ENCODE results near the gene DAW1.
"Not testable (repeated sequence)": the region's sequence is repeated elsewhere in the genome, so short reads cannot be mapped to it uniquely, and the experiment has no call there.

Gene DAW1, protein sequence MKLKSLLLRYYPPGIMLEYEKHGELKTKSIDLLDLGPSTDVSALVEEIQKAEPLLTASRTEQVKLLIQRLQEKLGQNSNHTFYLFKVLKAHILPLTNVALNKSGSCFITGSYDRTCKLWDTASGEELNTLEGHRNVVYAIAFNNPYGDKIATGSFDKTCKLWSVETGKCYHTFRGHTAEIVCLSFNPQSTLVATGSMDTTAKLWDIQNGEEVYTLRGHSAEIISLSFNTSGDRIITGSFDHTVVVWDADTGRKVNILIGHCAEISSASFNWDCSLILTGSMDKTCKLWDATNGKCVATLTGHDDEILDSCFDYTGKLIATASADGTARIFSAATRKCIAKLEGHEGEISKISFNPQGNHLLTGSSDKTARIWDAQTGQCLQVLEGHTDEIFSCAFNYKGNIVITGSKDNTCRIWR

DNA sequence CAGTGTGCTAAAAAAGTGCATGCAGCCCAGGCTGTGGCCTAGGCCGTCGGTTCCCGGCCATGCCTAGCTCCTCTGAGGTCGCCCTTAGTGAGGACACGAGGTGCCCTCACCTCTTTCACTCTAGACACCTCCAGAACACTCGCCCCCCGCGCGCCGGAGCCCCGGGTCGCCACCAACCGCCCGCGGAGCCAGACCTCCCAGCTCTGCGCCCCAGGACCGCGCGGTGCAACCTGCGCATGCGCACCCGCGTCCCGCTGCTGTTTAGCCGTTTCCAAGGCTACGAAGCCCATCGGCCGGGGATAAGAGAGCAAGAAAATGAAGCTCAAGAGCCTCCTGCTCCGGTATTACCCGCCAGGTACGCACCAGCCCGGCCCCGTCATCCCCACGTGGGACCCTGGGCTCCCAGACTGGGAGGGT lies at the start of gene DAW1:
TSS of gene DAW1 (plus strand) at position 257 of the 417 bp plus-strand sequence. CDS start at position 316, 59 bp downstream.
- peak; percentile 56 for DNase-seq

DNA sequence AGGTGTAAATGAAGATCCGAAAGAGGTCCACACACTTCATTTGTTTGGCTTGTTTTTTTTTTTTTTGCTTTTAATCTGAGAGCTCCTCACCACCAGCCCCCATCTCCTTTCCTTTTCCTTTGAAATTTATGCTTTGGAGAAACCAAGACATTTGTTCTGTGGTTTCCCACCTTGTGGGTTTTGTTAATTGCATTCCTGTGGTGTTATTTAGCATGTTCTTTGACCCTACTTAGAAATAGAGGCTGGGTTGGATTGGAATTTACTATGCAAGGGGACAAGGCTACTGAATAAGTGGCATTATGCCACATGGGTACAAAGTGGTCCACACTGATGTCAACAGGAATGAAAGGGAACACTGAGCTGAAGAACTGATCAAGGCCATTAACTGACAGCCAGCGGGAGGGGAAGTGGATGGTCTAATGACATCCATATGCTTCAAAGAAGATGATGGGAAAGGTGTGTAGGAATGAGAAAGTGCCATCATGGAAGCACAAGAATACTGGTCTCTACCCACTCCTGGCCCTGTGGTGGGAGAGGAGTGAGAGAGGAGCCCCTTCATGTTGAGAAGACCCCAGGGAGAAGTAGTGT lies 48.9 kb upstream of the DAW1 start:
- no peak for DNase-seq

DNA sequence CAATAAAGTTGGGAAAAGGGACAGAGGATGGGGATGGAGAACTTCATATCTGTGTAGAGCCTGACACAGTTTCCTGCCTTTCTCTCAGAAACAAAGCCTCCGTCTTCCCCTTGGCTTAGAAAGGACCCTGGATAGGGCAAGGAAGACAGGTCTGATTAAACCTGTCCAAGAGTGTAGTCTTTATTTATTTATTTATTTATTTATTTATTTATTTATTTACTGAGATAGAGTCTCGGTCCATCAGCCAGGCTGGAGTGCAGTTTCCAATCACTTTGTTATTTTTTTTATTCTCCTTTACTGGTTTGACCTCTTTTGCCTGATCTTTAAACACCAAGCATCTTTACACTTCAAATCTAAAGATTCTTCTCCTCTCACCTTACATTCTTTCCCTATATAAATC lies 47.5 kb upstream of the DAW1 start:
- no peak for DNase-seq

DNA sequence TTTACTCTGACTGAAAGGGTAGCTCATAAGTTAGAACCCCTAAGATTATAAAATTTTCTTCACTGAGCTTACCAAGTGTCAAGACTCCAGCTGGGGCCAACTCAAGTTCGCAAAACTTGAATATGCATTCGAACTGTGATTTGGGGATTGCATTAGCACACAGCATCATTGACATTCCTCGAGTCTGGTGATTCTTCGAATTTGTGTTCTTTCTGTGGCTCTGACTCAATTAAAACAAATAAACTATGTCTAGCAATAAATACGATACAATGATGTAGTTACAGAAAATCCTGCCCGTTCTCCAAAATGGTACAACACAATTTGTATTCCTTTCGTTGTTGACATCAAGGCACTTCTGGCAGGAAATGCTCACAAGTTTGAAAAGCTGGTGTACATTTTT lies 46.7 kb upstream of the DAW1 start:
- DNase-seq: no peak

DNA sequence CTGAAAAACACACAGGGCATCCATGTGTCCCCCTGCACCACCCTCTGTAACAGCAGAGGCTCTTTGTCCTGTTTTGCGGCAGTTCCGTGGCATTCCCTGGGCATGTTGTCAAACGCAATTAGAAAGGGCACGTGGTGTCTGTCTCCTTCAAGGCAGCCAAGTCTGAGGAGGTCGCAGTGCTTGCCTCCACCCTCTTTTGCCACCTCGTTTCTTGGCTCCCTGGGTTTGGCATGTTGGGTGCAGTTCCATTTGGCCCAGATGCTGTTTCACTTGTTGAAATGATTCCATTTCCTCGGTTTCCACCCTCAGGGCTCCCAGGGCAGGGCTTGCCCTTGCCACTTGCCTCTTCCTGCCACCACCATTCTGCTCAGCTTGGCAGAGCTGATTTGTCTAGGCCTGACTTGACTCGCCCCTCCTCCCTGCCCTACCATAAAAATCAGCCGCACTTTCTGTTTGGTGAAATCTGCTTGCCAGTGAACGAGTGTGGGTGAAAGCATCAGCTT lies 45.4 kb upstream of the DAW1 start:
- DNase-seq: peak; percentile 45

DNA sequence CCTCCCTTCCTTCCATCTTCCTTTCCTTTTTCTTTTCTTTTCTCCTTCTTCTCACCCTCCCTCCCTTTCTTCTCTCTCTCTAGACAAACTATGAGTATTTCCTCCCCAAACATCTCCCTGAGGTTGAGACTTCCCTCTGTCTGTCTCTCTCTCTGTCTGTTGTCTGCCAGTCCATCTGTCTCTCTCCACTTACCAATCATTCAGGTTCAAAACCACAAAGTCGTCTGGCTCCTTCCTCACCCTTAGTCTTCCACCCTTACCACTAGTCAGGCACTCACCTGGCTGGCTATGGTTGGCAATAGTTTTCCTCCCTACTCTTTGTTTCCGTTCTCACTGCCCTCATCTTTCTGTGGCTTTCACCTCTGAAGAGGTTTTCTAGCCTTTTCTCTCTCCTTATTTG lies 44.9 kb upstream of the DAW1 start:
- DNase-seq: no peak

DNA sequence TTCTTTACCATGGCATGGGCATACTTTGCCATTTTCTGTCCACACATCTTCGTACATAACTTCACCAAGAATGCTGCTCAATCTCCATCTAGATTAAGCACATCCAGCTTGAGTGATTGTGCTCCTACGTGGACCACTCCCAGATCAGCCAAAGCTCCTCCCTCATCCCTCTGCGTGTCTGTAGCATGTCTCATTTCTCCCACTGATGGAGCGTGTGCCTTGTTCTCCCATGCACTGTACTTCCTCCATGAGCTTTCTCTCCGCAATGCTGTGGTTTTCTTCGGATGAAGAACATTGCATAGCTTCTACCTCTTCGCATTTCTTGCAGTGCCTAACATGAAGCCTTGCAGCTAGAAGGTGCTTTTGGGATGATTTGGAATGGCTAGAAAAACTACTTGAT lies 44.3 kb upstream of the DAW1 start:
- DNase-seq: no peak

DNA sequence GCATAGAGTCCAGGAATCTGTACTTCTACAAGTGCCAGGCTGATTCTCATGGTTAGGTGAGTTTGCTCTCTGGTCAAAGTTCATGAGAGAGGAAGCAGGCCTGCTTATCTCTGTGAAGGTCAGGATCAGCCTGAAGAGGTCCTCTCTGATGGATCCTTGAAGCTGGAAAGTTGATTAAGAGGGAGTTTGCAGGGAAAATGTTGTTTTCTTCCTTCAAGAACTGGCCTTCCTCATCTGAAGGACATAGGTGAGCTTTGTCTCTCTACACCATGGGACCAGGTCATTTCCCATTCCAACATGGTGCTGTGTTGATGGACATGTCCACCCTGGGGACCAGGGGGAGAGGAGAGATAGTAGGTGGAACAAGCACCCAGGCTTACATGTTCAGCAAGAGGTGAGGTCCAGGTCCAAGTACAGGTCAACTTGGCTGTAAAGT lies 42.9 kb upstream of the DAW1 start:
- DNase-seq: no peak

DNA sequence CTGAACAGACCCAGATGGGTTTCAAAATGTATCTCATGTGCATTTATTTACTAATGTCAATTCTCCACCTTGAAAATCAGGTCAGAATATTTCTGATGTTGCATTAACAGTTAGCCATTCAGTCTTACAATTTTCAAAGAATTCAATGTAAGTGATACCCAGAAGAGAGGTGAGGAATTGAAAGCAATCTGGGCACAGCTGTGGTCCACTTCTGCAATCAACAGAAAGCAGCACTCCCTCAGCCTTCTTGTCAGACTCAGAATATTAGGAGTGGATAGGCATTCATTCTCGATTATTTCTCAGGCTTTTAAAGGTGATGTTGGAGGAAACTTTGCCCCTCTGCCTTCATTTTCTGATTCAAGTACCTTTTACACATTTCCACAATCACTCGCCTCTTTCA lies 42.1 kb upstream of the DAW1 start:
- DNase-seq: no peak

DNA sequence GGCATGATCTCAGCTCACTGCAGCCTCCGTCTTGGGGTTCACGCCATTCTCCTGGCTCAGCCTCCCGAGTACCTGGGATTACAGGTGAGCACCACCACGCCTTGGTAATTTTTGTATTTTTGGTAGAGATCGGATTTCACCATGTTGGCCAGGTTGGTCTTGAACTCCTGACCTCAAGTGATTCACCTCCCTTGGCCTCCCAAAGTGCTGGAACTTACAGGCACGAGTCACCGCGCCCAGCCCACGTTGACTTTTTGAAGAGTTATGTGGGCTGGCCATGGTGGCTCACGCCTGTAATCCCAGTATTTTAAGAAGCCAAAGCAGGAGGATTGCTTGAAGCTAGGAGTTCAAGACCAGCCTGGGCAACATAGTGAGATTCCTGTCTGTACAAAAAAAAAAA lies 37.0 kb upstream of the DAW1 start:
- no peak for DNase-seq

DNA sequence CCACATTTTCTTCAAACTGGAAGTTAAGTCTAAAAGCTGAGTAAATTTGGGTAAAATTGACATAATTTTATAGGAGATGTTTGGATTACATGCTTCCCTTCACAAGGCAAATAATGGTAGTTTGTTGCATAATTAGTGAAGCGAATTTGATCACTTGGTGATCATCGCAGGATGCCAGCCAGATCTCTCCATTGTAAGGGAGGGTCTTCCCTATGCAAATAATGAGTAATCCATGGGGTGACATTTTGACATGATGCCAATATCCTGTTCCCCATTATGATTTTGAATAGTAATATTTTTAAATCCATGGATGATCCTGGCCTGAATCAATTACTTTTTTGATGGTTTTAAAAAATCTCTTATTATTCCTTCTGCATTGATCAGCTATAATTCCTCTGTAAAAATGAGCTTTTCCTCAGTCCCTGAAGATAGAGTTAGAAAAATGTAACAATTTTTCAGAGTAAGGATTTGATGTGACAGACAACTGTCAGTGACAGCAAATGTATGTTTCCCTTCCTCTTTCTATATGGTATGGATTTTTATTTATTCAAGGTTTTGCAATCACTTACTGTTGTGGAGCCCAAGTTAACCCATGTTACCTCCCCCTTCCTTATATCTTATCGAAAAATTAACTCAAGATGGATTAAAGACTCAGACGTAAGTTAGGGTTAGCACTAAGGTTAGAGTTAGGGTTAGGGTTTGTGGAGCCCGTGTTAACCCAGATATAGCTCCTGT lies 36.3 kb upstream of the DAW1 start:
- no peak for DNase-seq

DNA sequence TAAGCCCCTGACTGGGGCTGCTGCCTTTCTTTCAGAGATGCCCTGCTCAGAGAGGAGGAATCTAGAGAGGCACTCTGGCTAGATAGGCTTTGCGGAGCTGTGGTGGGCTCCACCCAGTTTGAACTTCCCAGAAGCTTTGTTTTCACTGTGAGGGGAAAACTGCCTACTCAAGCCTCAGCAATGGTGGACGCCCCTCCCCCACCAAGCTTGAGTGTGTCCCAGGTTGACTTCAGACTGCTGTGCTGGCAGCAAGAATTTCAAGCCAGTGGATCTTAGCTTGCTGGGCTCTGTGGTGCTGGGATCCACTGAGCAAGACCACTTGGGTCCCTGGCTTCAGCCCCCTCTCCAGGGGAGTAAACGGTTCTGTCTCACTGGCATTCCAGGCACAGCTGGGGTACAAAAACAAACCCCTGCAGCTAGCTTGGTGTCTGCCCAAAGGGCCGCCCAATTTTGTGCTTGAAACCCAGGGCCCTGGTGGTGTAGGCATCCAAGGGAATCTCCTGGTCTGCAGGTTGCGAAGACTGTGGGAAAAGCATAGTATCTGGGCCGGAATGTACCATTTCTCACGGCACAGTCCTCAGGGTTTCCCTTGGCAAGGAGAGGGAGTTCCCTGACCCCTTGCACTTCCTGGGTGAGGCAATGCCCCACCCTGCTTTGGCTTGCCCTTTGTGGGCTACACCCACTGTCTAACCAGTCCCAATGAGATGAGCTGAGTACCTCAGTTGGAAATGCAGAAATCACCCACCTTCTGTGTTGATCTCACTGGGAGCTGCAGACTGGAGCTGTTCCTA lies 31.9 kb upstream of the DAW1 start:
- not testable (repeated sequence) for DNase-seq

DNA sequence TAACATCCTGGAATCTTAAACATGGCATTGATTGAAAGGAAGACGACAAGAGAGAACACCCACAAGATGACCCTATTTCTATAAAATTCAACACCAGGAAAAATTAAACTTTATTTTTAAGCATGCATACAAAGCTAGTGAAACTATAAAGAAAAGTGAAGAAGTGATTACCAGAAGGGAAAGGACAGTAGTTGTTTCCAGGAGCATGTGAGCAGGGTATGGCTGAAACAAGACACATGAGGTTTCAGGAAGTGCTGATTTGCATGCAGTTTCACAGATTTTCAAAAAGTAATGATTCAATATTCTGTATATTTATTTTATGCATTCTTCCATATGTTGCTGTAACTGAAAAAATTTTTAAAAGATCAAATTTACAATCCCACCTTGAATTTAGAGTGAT lies 24.6 kb upstream of the DAW1 start:
- no peak for DNase-seq

DNA sequence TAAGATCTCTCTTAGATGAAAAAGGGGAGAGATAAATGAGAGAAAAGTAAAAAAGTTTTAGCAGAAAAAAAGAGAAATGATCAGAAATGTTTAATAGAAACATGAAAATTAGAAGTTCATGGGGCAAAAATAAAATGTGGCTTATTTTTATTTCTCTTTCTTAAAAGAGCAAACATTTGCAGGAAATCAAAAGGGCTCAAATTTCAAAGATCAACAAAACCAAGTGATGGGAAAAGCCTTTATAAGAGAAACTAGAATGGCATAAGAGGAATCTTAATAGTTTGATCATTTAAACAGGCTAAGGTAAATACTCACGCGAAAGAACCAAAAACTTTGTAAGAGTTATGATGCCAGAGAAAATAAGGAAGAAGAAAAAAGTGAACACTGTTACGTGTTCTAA lies 23.3 kb upstream of the DAW1 start:
- no peak for DNase-seq

DNA sequence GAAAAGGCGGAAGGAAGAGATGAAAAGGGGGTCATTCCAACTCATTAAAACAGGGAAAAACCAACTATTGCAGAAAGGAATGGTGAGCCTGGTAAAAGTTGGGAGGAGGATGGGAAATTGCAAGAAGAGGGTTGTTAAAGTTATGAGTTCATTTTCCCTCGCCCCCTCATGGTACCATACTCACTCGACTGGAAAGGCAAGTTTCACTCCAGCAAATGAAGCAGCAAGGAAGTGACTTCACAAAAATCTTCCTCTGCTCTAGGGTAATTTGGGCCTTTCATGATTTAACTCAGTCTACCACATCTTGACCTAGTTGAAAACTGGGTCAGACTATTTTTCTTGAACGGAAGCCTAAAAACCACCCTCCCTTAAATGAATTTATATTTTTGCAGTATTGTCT lies 22.8 kb upstream of the DAW1 start:
- DNase-seq: peak; percentile 66

DNA sequence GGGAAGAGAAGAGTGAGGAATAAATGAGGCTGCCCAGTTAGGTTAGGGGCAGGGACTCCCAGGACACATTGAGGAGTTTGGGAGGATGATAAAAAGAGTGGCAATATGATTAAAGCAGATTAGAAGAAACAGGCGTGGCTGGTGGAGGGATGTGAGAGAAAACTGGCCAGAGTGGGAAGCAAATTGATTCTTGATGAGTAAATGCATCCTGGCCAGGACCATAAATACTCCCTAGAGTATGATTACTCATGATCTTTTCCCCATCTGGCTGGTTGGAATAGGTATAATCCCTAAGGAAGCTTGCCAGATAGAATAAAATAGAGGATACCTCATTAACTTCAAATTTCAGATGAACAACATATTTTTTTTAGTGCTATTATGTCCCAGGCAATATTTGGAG lies 21.5 kb upstream of the DAW1 start:
- DNase-seq: no peak

DNA sequence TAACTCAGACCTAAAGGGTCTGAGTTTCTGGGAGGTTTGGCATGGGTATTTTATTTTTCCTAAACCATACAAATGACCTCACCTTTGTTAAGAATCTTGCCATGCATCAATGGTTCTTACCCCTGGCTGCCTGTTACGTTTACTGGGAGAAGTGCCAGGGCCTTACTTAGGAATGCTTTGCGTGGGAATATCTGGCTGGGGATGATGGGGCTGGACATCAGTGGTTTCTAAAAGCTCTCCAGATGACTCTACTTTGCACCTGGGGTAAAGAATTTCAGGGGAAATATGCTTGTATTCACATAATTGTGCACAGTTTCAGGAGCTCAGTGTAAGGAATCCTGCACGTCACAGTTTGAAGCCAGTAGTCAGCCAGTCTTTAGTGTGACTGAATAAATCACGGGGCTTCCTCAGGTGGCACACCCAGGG lies 18.2 kb upstream of the DAW1 start:
- no peak for DNase-seq

DNA sequence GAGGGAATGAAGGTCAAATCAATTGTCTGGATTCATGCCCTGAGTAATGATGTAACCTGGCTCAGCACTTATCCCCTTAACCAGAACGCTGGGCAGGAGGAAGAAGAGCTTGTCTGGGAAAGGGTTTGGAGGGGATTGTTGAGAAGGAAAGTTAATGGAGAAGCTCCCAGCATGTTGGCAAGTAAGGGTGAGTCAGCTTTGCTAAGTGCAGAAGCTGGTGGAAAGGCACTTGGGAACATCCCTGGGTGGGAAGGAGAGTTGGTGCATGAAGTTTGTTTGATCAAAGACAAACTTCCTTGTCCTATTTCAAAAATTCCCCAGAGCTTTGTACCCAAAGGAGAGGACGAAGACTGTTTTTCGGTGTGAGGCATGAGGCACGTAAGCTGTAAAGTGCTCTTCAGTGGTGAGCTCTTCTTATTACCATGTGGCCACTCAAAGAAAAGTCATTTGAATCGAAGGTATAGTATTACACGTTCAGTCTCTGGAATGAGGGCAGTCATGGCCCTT lies 17.6 kb upstream of the DAW1 start:
- DNase-seq: no peak

DNA sequence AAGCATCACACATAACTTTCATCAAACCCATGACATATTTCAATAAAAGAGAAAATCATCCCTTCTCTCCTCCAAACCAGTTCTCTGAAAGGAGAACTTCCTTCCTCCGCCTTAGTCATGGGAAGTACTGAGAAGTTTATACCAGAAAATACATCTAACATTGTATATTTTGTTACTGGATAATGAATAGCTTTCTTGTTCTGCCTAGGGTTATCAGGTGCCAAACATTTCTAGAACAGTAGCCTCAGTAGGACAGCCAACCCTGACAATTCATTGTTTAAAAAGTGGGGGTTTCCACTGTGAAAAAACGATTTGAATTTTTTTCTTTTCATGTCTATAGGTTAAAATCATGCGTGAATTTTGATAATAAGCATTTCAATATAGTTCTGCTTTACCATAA lies 16.0 kb upstream of the DAW1 start:
- DNase-seq: no peak

DNA sequence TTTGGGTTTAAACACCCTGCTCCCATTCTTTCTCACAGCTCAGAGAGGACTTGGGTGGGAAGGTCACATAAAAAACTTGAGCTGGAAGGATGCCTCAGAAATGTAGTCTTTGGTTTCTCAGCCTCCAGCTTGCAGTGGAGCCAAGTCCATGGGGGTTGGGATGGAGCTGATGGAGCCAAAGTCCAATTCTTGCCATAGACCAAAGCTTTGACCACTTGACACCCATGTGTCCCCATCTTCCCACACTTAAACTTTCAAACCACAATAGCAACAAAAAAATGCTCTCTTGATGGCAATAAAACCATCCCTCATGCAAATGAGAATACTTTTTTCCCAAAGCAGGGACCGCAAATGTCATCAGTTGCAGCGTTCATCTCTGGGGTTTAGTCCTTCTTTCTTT lies 14.7 kb upstream of the DAW1 start:
- DNase-seq: no peak

DNA sequence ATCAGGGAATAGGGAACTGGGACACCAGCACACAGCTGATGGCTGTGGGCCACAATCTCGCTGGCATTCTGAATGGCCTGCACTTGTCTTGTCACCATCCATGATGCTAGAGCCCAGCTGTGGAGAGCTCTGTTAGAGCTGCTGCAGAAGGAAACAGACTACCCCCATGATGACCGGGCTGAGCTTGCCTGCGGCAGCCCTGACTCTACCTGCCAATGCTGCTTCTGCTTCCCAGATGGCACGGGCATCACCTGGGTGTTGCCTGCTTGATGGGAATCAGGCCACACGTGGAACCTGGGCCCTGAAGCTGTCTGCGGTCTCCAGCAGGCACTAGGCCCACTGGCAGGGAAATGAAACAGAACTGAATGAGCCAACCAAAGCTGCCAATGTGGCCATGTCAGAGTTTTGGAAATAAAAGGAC lies 11.2 kb upstream of the DAW1 start:
- DNase-seq: no peak

DNA sequence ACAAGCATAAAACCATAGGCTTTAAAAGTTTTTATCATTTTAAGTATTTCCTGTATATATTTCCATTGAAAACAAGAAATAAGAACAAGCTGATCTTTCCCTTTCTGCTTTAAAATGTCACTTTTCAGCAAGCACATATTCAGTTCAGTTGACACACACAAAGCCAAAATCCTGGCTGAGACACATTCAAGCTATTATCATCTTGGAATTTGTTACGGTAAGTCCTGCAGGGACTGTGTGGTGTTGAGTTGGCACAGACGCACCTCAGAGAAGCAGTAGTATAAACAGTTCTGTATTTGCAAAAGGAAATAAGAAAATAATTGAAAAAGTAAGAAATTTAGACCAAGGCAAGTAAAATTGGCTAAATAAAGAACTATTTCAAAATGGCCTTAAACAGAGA lies 10.4 kb upstream of the DAW1 start:
- no peak for DNase-seq
